SK-N-SH (cell line): Measurements from ENCODE around the gene MYL6B. TPM values are rescaled to one million over a fixed set of nuclear protein-coding genes. Genes with fewer than 3 reads are reported as not detected.
A peak's percentile ranks its signal among the peaks of the same experiment; 100 is the strongest.

ENCODE experiments used
- CTCF ChIA-PET: fragments of 300-600, 350-600 bp; formaldehyde crosslinking; extraction: SDS; loops from one replicate; lab custom pipeline; 2021; lab: Yijun Ruan, JAX
- POLR2A ChIA-PET: fragments of 350-600 bp; sonication (Branson Sonifier 250); formaldehyde crosslinking; extraction: SDS; loops from one replicate; lab custom pipeline; 2020; ENCODE audit warnings: antibody characterized with exemption, inconsistent platforms; lab: Yijun Ruan, JAX
- DNase-seq: peaks from one replicate; pipeline ENCODE4 v3.0.0; 2012
- H2AFZ ChIP-seq: fragments of 200-600 bp; sonication (generic); 2 replicates; pipeline ENCODE4 v1.8.1; 2016; ENCODE audit warnings: antibody characterized with exemption, mild to moderate bottlenecking, low read depth
- H3F3A ChIP-seq: fragments of 200-600 bp; sonication (generic); replicated peaks from 2 replicates; pipeline ENCODE3; 2016; ENCODE audit warnings: antibody characterized with exemption, mild to moderate bottlenecking; ENCODE audit not compliant: insufficient read depth
- H3K27ac ChIP-seq, 2 experiments: fragments of 200-500 bp in 1 of 2; fragments of 200-600 bp in 1 of 2; sonication (Bioruptor generic) in 1 of 2; sonication (generic), shearing (Covaris generic) in 1 of 2; 2 replicates each; pipeline versions ENCODE4 v1.5.1 to v1.6.1; 2014 to 2016; ENCODE audit warnings: low read depth in 2 of 2, inconsistent platforms in 1 of 2, low read length in 1 of 2, mild to moderate bottlenecking in 1 of 2, mixed read lengths in 1 of 2
- H3K27me3 ChIP-seq: fragments of 200-600 bp; sonication (generic), shearing (Covaris generic); 2 replicates; pipeline ENCODE4 v1.6.1; 2016; ENCODE audit warnings: mixed run types; ENCODE audit not compliant: insufficient read depth
- H3K36me3 ChIP-seq, 2 experiments: fragments of 200-500 bp in 1 of 2; fragments of 200-600 bp in 1 of 2; sonication (Bioruptor generic) in 1 of 2; sonication (generic) in 1 of 2; replicated peaks in 1 of 2; 2 replicates each; pipeline versions ENCODE3 to v1.5.1; 2014 to 2016; ENCODE audit warnings: low read length in 1 of 2, mild to moderate bottlenecking in 1 of 2; ENCODE audit not compliant: insufficient read depth in 2 of 2, control insufficient read depth in 1 of 2
- H3K4me1 ChIP-seq, 2 experiments: fragments of 200-500 bp in 1 of 2; fragments of 200-600 bp in 1 of 2; sonication (Bioruptor generic) in 1 of 2; sonication (generic), shearing (Covaris generic) in 1 of 2; 2 replicates each; pipeline versions ENCODE4 v1.5.1 to v1.6.1; 2014 to 2016; ENCODE audit warnings: low read depth in 1 of 2, low read length in 1 of 2, mixed run types in 1 of 2; ENCODE audit not compliant: insufficient read depth in 2 of 2, control insufficient read depth in 1 of 2
- H3K4me2 ChIP-seq: fragments of 200-600 bp; sonication (generic), shearing (Covaris generic); 2 replicates; pipeline ENCODE4 v1.6.1; 2017; ENCODE audit warnings: mixed run types
- H3K4me3 ChIP-seq, 2 experiments: fragments of 200-500 bp in 1 of 2; fragments of 200-600 bp in 1 of 2; sonication (Bioruptor generic) in 1 of 2; sonication (generic), shearing (Covaris generic) in 1 of 2; 2 replicates each; pipeline versions ENCODE4 v1.5.1 to v1.8.1; 2014 to 2016; ENCODE audit warnings: low read depth in 2 of 2, inconsistent platforms in 1 of 2, low read length in 1 of 2, mild to moderate bottlenecking in 1 of 2, mixed read lengths in 1 of 2, moderate library complexity in 1 of 2
- H3K79me2 ChIP-seq: fragments of 200-600 bp; sonication (generic); 2 replicates; pipeline ENCODE4 v1.8.1; 2017; ENCODE audit warnings: mild to moderate bottlenecking; ENCODE audit not compliant: insufficient read depth
- H3K9ac ChIP-seq: fragments of 200-600 bp; sonication (generic); 2 replicates; pipeline ENCODE4 v1.6.1; 2017; ENCODE audit warnings: mixed run types
- H3K9me2 ChIP-seq: fragments of 200-600 bp; sonication (generic); 2 replicates; pipeline ENCODE4 v1.6.1; 2017; ENCODE audit warnings: mixed run types
- H3K9me3 ChIP-seq: fragments of 200-600 bp; sonication (generic); 2 replicates; pipeline ENCODE4 v1.6.1; 2017; ENCODE audit warnings: mixed run types, mild to moderate bottlenecking, moderate library complexity
- H4K20me1 ChIP-seq: fragments of 200-600 bp; sonication (generic); 2 replicates; pipeline ENCODE4 v1.6.1; 2017; ENCODE audit warnings: mild to moderate bottlenecking, mixed run types; ENCODE audit not compliant: insufficient read depth
- CTCF ChIP-seq: fragments of 200-600 bp; sonication (generic); IDR thresholded peaks from 2 replicates; pipeline ENCODE4 v1.6.1; 2017; ENCODE audit warnings: antibody characterized with exemption, mild to moderate bottlenecking, moderate library complexity
- EZH2phosphoT487 ChIP-seq: fragments of 200-600 bp; sonication (generic); IDR thresholded peaks from 2 replicates; pipeline ENCODE4 v1.6.1; 2017; ENCODE audit warnings: low read depth, mixed run types, mild to moderate bottlenecking, antibody characterized with exemption, moderate library complexity, borderline replicate concordance
- FOSL2 ChIP-seq: IDR thresholded peaks from 2 replicates; pipeline ENCODE4 v1.4.0; 2012; ENCODE audit warnings: low read depth, mild to moderate bottlenecking, moderate library complexity, borderline replicate concordance
- JUND ChIP-seq: IDR thresholded peaks from 2 replicates; pipeline ENCODE4 v1.4.0; 2012
- MXI1 ChIP-seq: IDR thresholded peaks from 2 replicates; pipeline ENCODE4 v1.6.1; 2012; ENCODE audit warnings: mild to moderate bottlenecking, low read depth, low read length, improper control_type of control experiment
- NFIC ChIP-seq: IDR thresholded peaks from 2 replicates; pipeline ENCODE4 v1.4.0; 2012; ENCODE audit warnings: borderline replicate concordance
- NRF1 ChIP-seq: IDR thresholded peaks from 2 replicates; pipeline ENCODE4 v1.6.1; 2012; ENCODE audit warnings: low read depth, mild to moderate bottlenecking, low read length
- POLR2AphosphoS5 ChIP-seq: IDR thresholded peaks from 2 replicates; pipeline ENCODE4 v1.6.1; 2012; ENCODE audit warnings: low read depth, low read length
- RCOR1 ChIP-seq: fragments of 150-350 bp; IDR thresholded peaks from 2 replicates; pipeline ENCODE4 v1.6.1; 2017; ENCODE audit warnings: antibody characterized with exemption, low read length
- USF1 ChIP-seq: IDR thresholded peaks from 2 replicates; pipeline ENCODE4 v1.4.0; 2012; ENCODE audit warnings: low read depth, borderline replicate concordance
- WGBS: methylation state at CpG from one replicate; pipeline ENCODE4 v1.1.6; 2017; ENCODE audit warnings: low lambda C conversion rate; 5-methylcytosine and 5-hydroxymethylcytosine counted together
- polyA plus RNA-seq, 3 experiments: library from polyadenylated mRNA; depleted of rRNA; stranded (reverse); fragments of >200 nt; gene quantifications; 2 replicates each; pipeline ENCODE4 v1.2.3, GENCODE V29; 2012

Gene MYL6B
- polyA plus RNA-seq, 1 of the 3 experiments (the other 2 are of a cell fraction), result 234 TPM

GRCh38 chr12:56202838-56203237 lies 50.5 kb downstream of the MYL6B start:
- no peak overlapping the region for H3K4me2 ChIP-seq
- peaks cover 49% of the 10 kb centered on the region for H3F3A ChIP-seq
- CTCF ChIA-PET, result interaction anchor here (1.6 to 6.6 kb wide), 2 partner anchors 14 to 20 kb away, joined by 6 to 37 read pairs; partner anchors contain the start of genes RNF41 and SMARCC2
- no peak overlapping the region for H2AFZ ChIP-seq
- H4K20me1 ChIP-seq, result no peaks in the 10 kb centered on the region; the same call in 1 of the 2 replicates
- POLR2A ChIA-PET, result interaction anchor here (1.3 to 1.8 kb wide), 2 partner anchors 19 to 85 kb away, joined by 3 to 8 read pairs; partner anchors contain the start of genes RNF41 and ZC3H10
- H3K4me3 ChIP-seq, result no peak overlapping the region
- H3K79me2 ChIP-seq, result no peaks in the 10 kb centered on the region
- H3K27me3 ChIP-seq, result no peaks in the 10 kb centered on the region
- peaks cover 25 to 38% of the 10 kb centered on the region in 2 experiments for H3K36me3 ChIP-seq
- H3K4me1 ChIP-seq, result 0 out of 4 replicates have a peak, but pooled peaks cover 0 to 3% of the 10 kb centered on the region in 2 experiments
- H3K9me3 ChIP-seq, result no peaks in the 10 kb centered on the region
- no peak overlapping the region for H3K27ac ChIP-seq
- no peak for DNase-seq
- H3K9ac ChIP-seq, result no peak overlapping the region
- no peaks in the 10 kb centered on the region for H3K9me2 ChIP-seq
- no peak for TF ChIP-seq RCOR1
- TF ChIP-seq POLR2AphosphoS5, result 0 out of 2 replicates have a peak, but pooled peaks have one; percentile 19
- WGBS, result 92% methylated on average over 2 of the region's 2 CpGs

GRCh38 chr12:56204275-56204674 lies 51.9 kb downstream of the MYL6B start:
- no peak for TF ChIP-seq FOSL2
- TF ChIP-seq USF1, result no peak
- no peak for TF ChIP-seq NFIC
- no peak for TF ChIP-seq CTCF
- TF ChIP-seq, all 33 proteins: peak for 0
- CTCF ChIA-PET, result interaction anchor here (0.7 to 7.3 kb wide), 7 partner anchors 12 to 85 kb away, joined by 3 to 123 read pairs (median 4); partner anchors contain the start of genes ANKRD52, RNF41 and SMARCC2
- POLR2A ChIA-PET, result interaction anchor here (1.6 kb wide), 1 partner anchor 17 kb away, joined by 6 read pairs; the partner anchor contains the start of gene RNF41

GRCh38 chr12:56205445-56205844 lies 53.1 kb downstream of the MYL6B start:
- Histone ChIP-seq H3K9ac (no peak overlapping the region), H3K36me3 (peaks cover 45 to 52% of the 10 kb centered on the region in 2 experiments), H3K79me2 (no peaks in the 10 kb centered on the region), H3K4me2 (no peak overlapping the region), H3F3A (peaks cover 46% of the 10 kb centered on the region), H2AFZ (no peak overlapping the region), H3K27me3 (no peaks in the 10 kb centered on the region), H3K9me2 (no peaks in the 10 kb centered on the region), H3K27ac (0 out of 4 replicates have a peak overlapping the region, but pooled peaks of 1 of the 2 experiments have one; percentile 8), H4K20me1 (no peaks in the 10 kb centered on the region; the same call in 1 of the 2 replicates), H3K4me3 (no peak overlapping the region), H3K4me1 (no peaks in the 10 kb centered on the region; a peak in 1 of 4 replicates), H3K9me3 (no peaks in the 10 kb centered on the region)
- POLR2A ChIA-PET, result interaction anchor here (3.8 kb wide), 1 partner anchor 16 kb away, joined by 23 read pairs; the partner anchor contains the start of gene RNF41
- CTCF ChIA-PET, result interaction anchor here (1.0 to 7.3 kb wide), 12 partner anchors 9 to 210 kb away, joined by 3 to 123 read pairs (median 4); partner anchors contain the start of genes ANKRD52, RNF41 and SMARCC2
- no peak for TF ChIP-seq MXI1
- peak; percentile 39 for TF ChIP-seq CTCF
- no peak for TF ChIP-seq JUND
- TF ChIP-seq EZH2phosphoT487, result no peak
- TF ChIP-seq NRF1, result no peak
- no peak for DNase-seq

More at GRCh38 chr12:56204275-56204674, 51.9 kb downstream of the MYL6B start:
- Histone ChIP-seq H3K9me3 (no peaks in the 10 kb centered on the region), H3K27ac (no peak overlapping the region), H4K20me1 (no peaks in the 10 kb centered on the region; the same call in 1 of the 2 replicates), H3K4me3 (no peak overlapping the region), H3K27me3 (no peaks in the 10 kb centered on the region), H3K4me2 (no peak overlapping the region), H3K9ac (no peak overlapping the region), H3K9me2 (no peaks in the 10 kb centered on the region), H3F3A (peaks cover 46% of the 10 kb centered on the region), H2AFZ (no peak overlapping the region), H3K4me1 (no peaks in the 10 kb centered on the region; a peak in 1 of 4 replicates), H3K36me3 (peaks cover 35 to 43% of the 10 kb centered on the region in 2 experiments), H3K79me2 (no peaks in the 10 kb centered on the region)
- DNase-seq, result no peak
